ENCODE data around the gene CAPN12. TPM values are rescaled to one million over a fixed set of nuclear protein-coding genes. Genes with fewer than 3 reads are reported as not detected.

CAPN12 gene
- total and polyA plus RNA-seq, 12 donors = 0.15 to 3.6 (median 0.63) TPM

GRCh38 chr19:38706792-38707511, 37.3 kb downstream of the CAPN12 start:
- ATAC-seq (peak in 1 of 8 donors; percentile 17), DNase-seq (no peak)
- peaks cover 5 to 100% (median 85%) of the 10 kb centered on the region in 9 donors for H3K36me3 ChIP-seq
- WGBS, 2 donors = 62 to 64% methylated on average over 16 of the region's 16 CpGs
- H3K4me3 ChIP-seq = no peak overlapping the region
- H3K27me3 ChIP-seq = no peaks in the 10 kb centered on the region
- intact Hi-C loops (cut with DNase I) = loop anchor here in 5 of 10 donors (5.0 kb wide), 4 partner anchors 40 to 60 kb away; partner anchors contain the start of gene ACTN4 (in 2 of the 5)
- H3K4me1 ChIP-seq = peaks cover 68 to 96% (median 88%) of the 10 kb centered on the region in 9 donors
- H3K27ac ChIP-seq = peak overlapping the region; percentile 70 to 93 (median 84)
- H3K9me3 ChIP-seq = no peaks in the 10 kb centered on the region
- TF ChIP-seq CTCF (IDR thresholded peaks at IDR 0.05) = no peak

GRCh38 chr19:38705197-38706019, 38.9 kb downstream of the CAPN12 start:
- H3K4me1 ChIP-seq = peaks cover 56 to 96% (median 87%) of the 10 kb centered on the region in 9 donors
- H3K27ac ChIP-seq = peak overlapping the region; percentile 70 to 93 (median 84)
- ATAC-seq (peak; percentile 25 to 72 (median 40)), DNase-seq (peak in 1 of 2 donors; percentile 67)
- H3K4me3 ChIP-seq = no peak overlapping the region
- intact Hi-C loops (cut with DNase I) = loop anchor here in 5 of 10 donors (5.0 kb wide), 4 partner anchors 38 to 58 kb away; partner anchors contain the start of gene ACTN4 (in 2 of the 5)
- H3K36me3 ChIP-seq = peaks cover 0 to 100% (median 86%) of the 10 kb centered on the region in 9 donors
- TF ChIP-seq CTCF (IDR thresholded peaks at IDR 0.05) = no peak
- H3K27me3 ChIP-seq = no peaks in the 10 kb centered on the region
- no peaks in the 10 kb centered on the region for H3K9me3 ChIP-seq
- 46 to 50% methylated on average over 22 of the region's 22 CpGs for WGBS, 2 donors

- no peak for ATAC-seq
- no peaks in the 10 kb centered on the region for H3K9me3 ChIP-seq
- peak overlapping the region; percentile 10 to 93 (median 84) for H3K27ac ChIP-seq
- DNase-seq = no peak
- peaks cover 56 to 96% (median 87%) of the 10 kb centered on the region in 9 donors for H3K4me1 ChIP-seq
- intact Hi-C loops (cut with DNase I) = loop anchor here in 5 of 10 donors (5.0 kb wide), 4 partner anchors 37 to 57 kb away; partner anchors contain the start of gene ACTN4 (in 2 of the 5)
- peaks cover 0 to 99% (median 78%) of the 10 kb centered on the region in 9 donors for H3K36me3 ChIP-seq
- no peak overlapping the region for H3K4me3 ChIP-seq
- H3K27me3 ChIP-seq = no peaks in the 10 kb centered on the region
- no peak for TF ChIP-seq CTCF (IDR thresholded peaks at IDR 0.05)
- 88 to 91% methylated on average over 13 of the region's 13 CpGs for WGBS, 2 donors
Measured at GRCh38 chr19:38704488-38705026, 39.7 kb downstream of the CAPN12 start.

GRCh38 chr19:38703509-38703908, 40.8 kb downstream of the CAPN12 start:
- DNase-seq = no peak
- no peak for TF ChIP-seq CTCF (IDR thresholded peaks at IDR 0.05)
- intact Hi-C loops (cut with DNase I) = no loop called here
- ATAC-seq = no peak
- H3K9me3 ChIP-seq = no peaks in the 10 kb centered on the region
- H3K4me3 ChIP-seq = no peak overlapping the region
- H3K4me1 ChIP-seq = peaks cover 56 to 96% (median 87%) of the 10 kb centered on the region in 9 donors
- peaks cover 0 to 88% (median 68%) of the 10 kb centered on the region in 9 donors for H3K36me3 ChIP-seq
- H3K27me3 ChIP-seq = no peaks in the 10 kb centered on the region
- H3K27ac ChIP-seq = peak overlapping the region in 6 of 10 donors; percentile 15 to 93 (median 82)
- WGBS, 2 donors = 91 to 94% methylated on average over 14 of the region's 14 CpGs

All from heart right ventricle (tissue), 16 donors.